Measurements from ENCODE around the gene ADAD2. TPM values are rescaled to one million over a fixed set of nuclear protein-coding genes. Genes with fewer than 3 reads are reported as not detected.

ADAD2 gene
- total and polyA plus RNA-seq, 10 of the 15 experiments (the other 5 are each of a cell fraction or from before 2014, with no cell fraction given), result 0.44 to 0.68 (median 0.51) TPM; not detected in 7

DNA sequence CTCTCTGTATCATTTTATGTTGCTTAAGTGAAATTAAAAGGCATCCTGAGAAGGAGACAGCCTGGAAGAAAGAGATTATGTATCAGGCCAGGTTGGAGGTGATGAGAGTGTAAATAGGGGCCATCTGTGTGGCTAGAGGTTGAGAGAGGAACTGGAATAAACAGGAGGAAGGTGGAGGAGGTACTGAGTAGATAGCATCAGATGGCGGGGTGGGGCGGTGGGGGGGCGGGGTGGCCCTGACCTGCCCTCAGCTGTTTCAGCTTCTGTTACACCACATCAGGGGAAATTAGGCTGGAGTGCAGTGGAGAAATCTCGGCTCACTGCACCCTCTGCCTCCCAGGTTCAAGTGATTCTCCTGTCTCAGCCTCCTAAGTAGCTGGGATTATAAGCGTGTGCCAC, 55.7 kb downstream of the ADAD2 start (continued):
- TF ChIP-seq CBX5 (IDR thresholded peaks at IDR 0.05; ENCODE audit: low read depth), result no peak
- no peak for TF ChIP-seq LARP7 (IDR thresholded peaks at IDR 0.05)
- no peak for TF ChIP-seq ESRRA (IDR thresholded peaks at IDR 0.05; ENCODE audit: low read length)
- no peak for TF ChIP-seq ZBED1 (IDR thresholded peaks at IDR 0.05; ENCODE audit: borderline replicate concordance)

Other genes with a start within 250 kb of the ADAD2 start
Only the 7 nearest of the 10 such genes appear.
- not detected in 2 replicates for gene SLC38A8, start 148.4 kb upstream of the ADAD2 start, total RNA-seq (2014; rRNA removed)
- not detected in 2 replicates for gene SLC38A8, start 148.4 kb upstream of the ADAD2 start, total RNA-seq (2014; rRNA removed; fragmentation: Illumina TruSeq; extraction: Trizol)
- not detected in 2 replicates for gene SLC38A8, start 148.4 kb upstream of the ADAD2 start, total RNA-seq (2021)
- not detected in 2 replicates for gene SLC38A8, start 148.4 kb upstream of the ADAD2 start, polyA plus RNA-seq (2011; rRNA removed)
- gene SLC38A8, start 148.4 kb upstream of the ADAD2 start, polyA plus RNA-seq (2014; fragmentation: Illumina TruSeq; extraction: Trizol), result not detected in 2 replicates
- gene SLC38A8, start 148.4 kb upstream of the ADAD2 start, polyA plus RNA-seq (2014; fragmentation: Nextera tagmentation; extraction: Ambion mirVana), result not detected
- gene SLC38A8, start 148.4 kb upstream of the ADAD2 start, polyA plus RNA-seq (2014; rRNA removed), result not detected in 2 replicates
- not detected for gene SLC38A8, start 148.4 kb upstream of the ADAD2 start, polyA plus RNA-seq (2016; fragmentation: Nextera tagmentation; extraction: Ambion mirVana)
- 37.5 and 39.5 TPM in 2 replicates for gene MBTPS1, start 74.2 kb upstream of the ADAD2 start, total RNA-seq (2014; rRNA removed)
- 21.9 and 23.7 TPM in 2 replicates for gene MBTPS1, start 74.2 kb upstream of the ADAD2 start, total RNA-seq (2014; rRNA removed; fragmentation: Illumina TruSeq; extraction: Trizol)
- 28.1 and 37.5 TPM in 2 replicates for gene MBTPS1, start 74.2 kb upstream of the ADAD2 start, total RNA-seq (2021)
- gene MBTPS1, start 74.2 kb upstream of the ADAD2 start, polyA plus RNA-seq (2011; rRNA removed), result 39.5 and 43.9 TPM in 2 replicates
- gene MBTPS1, start 74.2 kb upstream of the ADAD2 start, polyA plus RNA-seq (2014; fragmentation: Illumina TruSeq; extraction: Trizol), result 24.9 and 28.7 TPM in 2 replicates
- gene MBTPS1, start 74.2 kb upstream of the ADAD2 start, polyA plus RNA-seq (2014; fragmentation: Nextera tagmentation; extraction: Ambion mirVana), result 1 to 10 TPM; 1.3 to 3.3 TPM
- 33.8 and 34.6 TPM in 2 replicates for gene MBTPS1, start 74.2 kb upstream of the ADAD2 start, polyA plus RNA-seq (2014; rRNA removed)
- 10 to 100 TPM; 35.9 to 37.4 TPM for gene MBTPS1, start 74.2 kb upstream of the ADAD2 start, polyA plus RNA-seq (2016; fragmentation: Nextera tagmentation; extraction: Ambion mirVana)
- 5.5 and 7.8 TPM in 2 replicates for gene HSDL1, start 46.0 kb upstream of the ADAD2 start, total RNA-seq (2014; rRNA removed)
- 5.5 and 5.6 TPM in 2 replicates for gene HSDL1, start 46.0 kb upstream of the ADAD2 start, total RNA-seq (2014; rRNA removed; fragmentation: Illumina TruSeq; extraction: Trizol)
- 5.5 and 6.8 TPM in 2 replicates for gene HSDL1, start 46.0 kb upstream of the ADAD2 start, total RNA-seq (2021)
- gene HSDL1, start 46.0 kb upstream of the ADAD2 start, polyA plus RNA-seq (2011; rRNA removed), result 13.4 and 17.4 TPM in 2 replicates
- 7.0 and 10.6 TPM in 2 replicates for gene HSDL1, start 46.0 kb upstream of the ADAD2 start, polyA plus RNA-seq (2014; fragmentation: Illumina TruSeq; extraction: Trizol)
- gene HSDL1, start 46.0 kb upstream of the ADAD2 start, polyA plus RNA-seq (2014; fragmentation: Nextera tagmentation; extraction: Ambion mirVana), result 1 to 10 TPM; 2.0 to 3.6 TPM
- 5.6 and 7.5 TPM in 2 replicates for gene HSDL1, start 46.0 kb upstream of the ADAD2 start, polyA plus RNA-seq (2014; rRNA removed)
- gene HSDL1, start 46.0 kb upstream of the ADAD2 start, polyA plus RNA-seq (2016; fragmentation: Nextera tagmentation; extraction: Ambion mirVana), result 1 to 10 TPM; 4.4 to 5.7 TPM
- gene DNAAF1, start 45.8 kb upstream of the ADAD2 start, total RNA-seq (2014; rRNA removed), result not detected in 2 replicates
- gene DNAAF1, start 45.8 kb upstream of the ADAD2 start, total RNA-seq (2014; rRNA removed; fragmentation: Illumina TruSeq; extraction: Trizol), result not detected in 2 replicates
- not detected in 2 replicates for gene DNAAF1, start 45.8 kb upstream of the ADAD2 start, total RNA-seq (2021)
- gene DNAAF1, start 45.8 kb upstream of the ADAD2 start, polyA plus RNA-seq (2011; rRNA removed), result not detected in 2 replicates
- 0.04 TPM in 1 of 2 replicates, not detected in the other for gene DNAAF1, start 45.8 kb upstream of the ADAD2 start, polyA plus RNA-seq (2014; fragmentation: Illumina TruSeq; extraction: Trizol)
- under 1 TPM; 0.02 to 0.11 TPM for gene DNAAF1, start 45.8 kb upstream of the ADAD2 start, polyA plus RNA-seq (2014; fragmentation: Nextera tagmentation; extraction: Ambion mirVana)
- gene DNAAF1, start 45.8 kb upstream of the ADAD2 start, polyA plus RNA-seq (2014; rRNA removed), result not detected in 2 replicates
- gene DNAAF1, start 45.8 kb upstream of the ADAD2 start, polyA plus RNA-seq (2016; fragmentation: Nextera tagmentation; extraction: Ambion mirVana), result under 1 TPM in 1 of 2 experiments, not detected in 1; 0.76 TPM
- gene TAF1C, start 4.1 kb upstream of the ADAD2 start, total RNA-seq (2014; rRNA removed), result 16.5 and 19.7 TPM in 2 replicates
- gene TAF1C, start 4.1 kb upstream of the ADAD2 start, total RNA-seq (2014; rRNA removed; fragmentation: Illumina TruSeq; extraction: Trizol), result 7.2 and 8.9 TPM in 2 replicates
- gene TAF1C, start 4.1 kb upstream of the ADAD2 start, total RNA-seq (2021), result 32.6 and 33.0 TPM in 2 replicates
- 5.5 and 8.0 TPM in 2 replicates for gene TAF1C, start 4.1 kb upstream of the ADAD2 start, polyA plus RNA-seq (2011; rRNA removed)
- gene TAF1C, start 4.1 kb upstream of the ADAD2 start, polyA plus RNA-seq (2014; fragmentation: Illumina TruSeq; extraction: Trizol), result 3.8 and 11.2 TPM in 2 replicates
- gene TAF1C, start 4.1 kb upstream of the ADAD2 start, polyA plus RNA-seq (2014; fragmentation: Nextera tagmentation; extraction: Ambion mirVana), result 1 to 10 TPM in 1 of 2 experiments, under 1 TPM in 1; 0.98 to 2.0 TPM
- gene TAF1C, start 4.1 kb upstream of the ADAD2 start, polyA plus RNA-seq (2014; rRNA removed), result 35.1 and 40.1 TPM in 2 replicates
- gene TAF1C, start 4.1 kb upstream of the ADAD2 start, polyA plus RNA-seq (2016; fragmentation: Nextera tagmentation; extraction: Ambion mirVana), result 10 to 100 TPM; 21.7 to 24.9 TPM
- gene KCNG4, start 48.9 kb downstream of the ADAD2 start, total RNA-seq (2014; rRNA removed), result not detected in 2 replicates
- gene KCNG4, start 48.9 kb downstream of the ADAD2 start, total RNA-seq (2014; rRNA removed; fragmentation: Illumina TruSeq; extraction: Trizol), result not detected in 2 replicates
- not detected in 2 replicates for gene KCNG4, start 48.9 kb downstream of the ADAD2 start, total RNA-seq (2021)
- gene KCNG4, start 48.9 kb downstream of the ADAD2 start, polyA plus RNA-seq (2011; rRNA removed), result not detected in 2 replicates
- not detected in 2 replicates for gene KCNG4, start 48.9 kb downstream of the ADAD2 start, polyA plus RNA-seq (2014; fragmentation: Illumina TruSeq; extraction: Trizol)
- not detected for gene KCNG4, start 48.9 kb downstream of the ADAD2 start, polyA plus RNA-seq (2014; fragmentation: Nextera tagmentation; extraction: Ambion mirVana)
- not detected in 2 replicates for gene KCNG4, start 48.9 kb downstream of the ADAD2 start, polyA plus RNA-seq (2014; rRNA removed)
- not detected for gene KCNG4, start 48.9 kb downstream of the ADAD2 start, polyA plus RNA-seq (2016; fragmentation: Nextera tagmentation; extraction: Ambion mirVana)
- not detected in 2 replicates for gene WFDC1, start 103.7 kb downstream of the ADAD2 start, total RNA-seq (2014; rRNA removed)
- not detected in 2 replicates for gene WFDC1, start 103.7 kb downstream of the ADAD2 start, total RNA-seq (2014; rRNA removed; fragmentation: Illumina TruSeq; extraction: Trizol)
- not detected in 2 replicates for gene WFDC1, start 103.7 kb downstream of the ADAD2 start, total RNA-seq (2021)
- gene WFDC1, start 103.7 kb downstream of the ADAD2 start, polyA plus RNA-seq (2011; rRNA removed), result not detected in 2 replicates
- gene WFDC1, start 103.7 kb downstream of the ADAD2 start, polyA plus RNA-seq (2014; fragmentation: Illumina TruSeq; extraction: Trizol), result not detected in 2 replicates
- not detected for gene WFDC1, start 103.7 kb downstream of the ADAD2 start, polyA plus RNA-seq (2014; fragmentation: Nextera tagmentation; extraction: Ambion mirVana)
- gene WFDC1, start 103.7 kb downstream of the ADAD2 start, polyA plus RNA-seq (2014; rRNA removed), result not detected in 2 replicates
- not detected for gene WFDC1, start 103.7 kb downstream of the ADAD2 start, polyA plus RNA-seq (2016; fragmentation: Nextera tagmentation; extraction: Ambion mirVana)

All from GM12878 (cell line).